Brain microvascular endothelial cell (primary cell): ENCODE results near the gene VMP1.

Source experiments
- DNase-seq: peaks from one replicate; pipeline ENCODE4 v3.0.0-alpha.2; 2020
- H3K27ac ChIP-seq: fragments of 250-450 bp; sonication (Bioruptor Pico); 2 replicates; pipeline ENCODE4 v1.5.1; 2020; ENCODE audit warnings: mild to moderate bottlenecking, moderate library complexity
- H3K27me3 ChIP-seq: fragments of 250-450 bp; sonication (Bioruptor Pico); replicated peaks from 2 replicates; pipeline ENCODE4 v1.5.1; 2020; ENCODE audit warnings: mild to moderate bottlenecking
- H3K36me3 ChIP-seq: fragments of 250-450 bp; sonication (Bioruptor Pico); replicated peaks from 2 replicates; pipeline ENCODE4 v1.5.1; 2020; ENCODE audit warnings: mild to moderate bottlenecking
- H3K4me3 ChIP-seq: 2 replicates; pipeline ENCODE4 v1.5.1; 2011; ENCODE audit warnings: low read depth, mild to moderate bottlenecking, control low read depth, low read length, moderate library complexity
- in situ Hi-C: cut with HindIII; loops from 2 replicates; pipeline ENCODE4 v1.10.0; 2017; ENCODE audit warnings: low sequenced_read_pairs, low pct_ligation_motif_present
- TF ChIP-seq, protein P1 (sequence below): IDR thresholded peaks from 2 replicates; pipeline ENCODE4 v1.5.1; 2011; ENCODE audit warnings: low read depth, mild to moderate bottlenecking, moderate library complexity, low read length, control low read depth, inconsistent platforms; ENCODE audit errors: missing control alignments

Gene VMP1

DNA sequence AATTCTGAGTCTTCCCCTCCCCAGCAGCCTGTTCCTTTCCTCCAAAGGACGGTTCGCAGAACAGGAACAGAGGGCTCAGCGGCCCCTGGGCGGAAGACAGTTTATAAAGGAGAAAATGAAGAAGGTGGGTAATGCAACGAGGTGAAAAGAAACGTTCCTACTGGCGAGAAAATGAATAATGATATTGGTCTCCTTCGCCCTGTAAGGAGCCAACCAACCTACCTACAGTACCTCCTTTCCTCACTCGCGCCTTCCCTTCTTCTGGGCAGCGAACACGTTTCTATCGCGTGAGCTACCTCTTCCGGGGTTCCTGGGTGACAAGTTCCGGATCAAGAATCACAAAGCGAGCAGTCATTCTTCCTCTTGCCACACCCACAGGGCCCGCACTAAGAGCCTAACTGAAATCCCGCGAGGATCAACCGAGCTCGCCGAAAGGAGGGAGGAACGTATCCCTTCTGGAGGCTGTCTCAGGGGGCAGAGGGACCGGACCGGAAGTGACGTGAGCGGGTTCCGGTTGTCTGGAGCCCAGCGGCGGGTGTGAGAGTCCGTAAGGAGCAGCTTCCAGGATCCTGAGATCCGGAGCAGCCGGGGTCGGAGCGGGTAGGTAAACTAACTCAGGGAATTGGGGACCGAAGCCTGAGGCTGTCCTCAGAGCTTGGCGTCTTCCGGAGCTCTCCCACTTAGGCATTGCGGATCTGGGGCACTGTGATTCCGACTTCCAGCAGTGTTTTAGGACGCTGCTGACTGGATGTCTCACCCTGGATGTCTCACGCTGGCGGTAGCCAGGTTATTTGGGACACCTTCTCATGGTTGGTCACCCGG, at the start of gene VMP1, which contains the start of gene PTRH2:
Gene VMP1, plus strand, starts transcription at position 506 of the 822 bp plus-strand sequence. CDS start 23,793 bp downstream, outside the sequence.
Gene PTRH2, minus strand, starts transcription at position 282 of the 822 bp plus-strand sequence. CDS start 9,452 bp downstream, outside the sequence.
- peak within 1 kb of the TSS; percentile 95 for H3K4me3 ChIP-seq
- H3K27me3 ChIP-seq, result no peaks in the 10 kb centered on the region
- no peaks in the 10 kb centered on the region for H3K36me3 ChIP-seq
- peak within 1 kb of the TSS; percentile 90 for H3K27ac ChIP-seq
- TF ChIP-seq, protein P1, sequence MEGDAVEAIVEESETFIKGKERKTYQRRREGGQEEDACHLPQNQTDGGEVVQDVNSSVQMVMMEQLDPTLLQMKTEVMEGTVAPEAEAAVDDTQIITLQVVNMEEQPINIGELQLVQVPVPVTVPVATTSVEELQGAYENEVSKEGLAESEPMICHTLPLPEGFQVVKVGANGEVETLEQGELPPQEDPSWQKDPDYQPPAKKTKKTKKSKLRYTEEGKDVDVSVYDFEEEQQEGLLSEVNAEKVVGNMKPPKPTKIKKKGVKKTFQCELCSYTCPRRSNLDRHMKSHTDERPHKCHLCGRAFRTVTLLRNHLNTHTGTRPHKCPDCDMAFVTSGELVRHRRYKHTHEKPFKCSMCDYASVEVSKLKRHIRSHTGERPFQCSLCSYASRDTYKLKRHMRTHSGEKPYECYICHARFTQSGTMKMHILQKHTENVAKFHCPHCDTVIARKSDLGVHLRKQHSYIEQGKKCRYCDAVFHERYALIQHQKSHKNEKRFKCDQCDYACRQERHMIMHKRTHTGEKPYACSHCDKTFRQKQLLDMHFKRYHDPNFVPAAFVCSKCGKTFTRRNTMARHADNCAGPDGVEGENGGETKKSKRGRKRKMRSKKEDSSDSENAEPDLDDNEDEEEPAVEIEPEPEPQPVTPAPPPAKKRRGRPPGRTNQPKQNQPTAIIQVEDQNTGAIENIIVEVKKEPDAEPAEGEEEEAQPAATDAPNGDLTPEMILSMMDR, result no peak
- in situ Hi-C loops, result no loop called here
- peak; percentile 99 for DNase-seq

DNA sequence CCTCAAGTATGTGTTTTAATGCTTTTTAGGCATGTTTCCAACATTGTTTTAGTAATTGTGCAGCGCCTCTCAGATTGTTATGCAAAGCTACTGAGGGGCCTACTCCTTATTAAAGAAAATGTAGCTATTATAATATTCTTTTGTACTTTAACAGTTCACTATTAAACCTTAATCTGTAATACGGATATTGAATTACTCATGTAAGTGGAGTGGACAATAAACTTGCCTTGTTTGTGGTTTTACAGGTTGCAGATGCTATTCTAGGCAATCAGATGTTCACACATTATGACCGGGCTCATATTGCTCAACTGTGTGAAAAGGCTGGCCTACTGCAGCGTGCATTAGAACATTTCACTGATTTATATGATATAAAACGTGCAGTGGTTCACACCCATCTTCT, 41.2 kb upstream of the VMP1 start:
- H3K36me3 ChIP-seq, result peaks cover 75% of the 10 kb centered on the region
- no peaks in the 10 kb centered on the region for H3K27me3 ChIP-seq
- H3K4me3 ChIP-seq, result no peak overlapping the region
- in situ Hi-C loops, result no loop called here
- H3K27ac ChIP-seq, result no peak overlapping the region
- no peak for DNase-seq
- TF ChIP-seq, protein P1, result no peak

DNA sequence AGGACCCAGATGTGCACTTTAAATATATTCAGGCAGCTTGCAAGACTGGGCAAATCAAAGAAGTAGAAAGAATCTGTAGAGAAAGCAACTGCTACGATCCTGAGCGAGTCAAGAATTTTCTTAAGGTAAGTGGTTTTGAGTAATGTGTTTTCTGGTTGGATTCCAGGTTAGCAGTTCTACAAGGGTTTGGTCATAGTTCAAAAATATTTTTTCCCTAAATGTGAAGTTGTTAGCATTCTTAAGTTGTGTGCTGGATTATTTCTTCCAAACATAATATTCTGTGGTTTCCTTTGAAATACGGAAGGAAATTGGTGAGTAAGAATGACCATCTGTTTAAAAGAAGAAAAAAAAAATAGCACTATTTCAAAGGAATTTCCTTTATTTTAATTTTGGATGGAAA, 38.6 kb upstream of the VMP1 start:
- Histone ChIP-seq H3K27ac (no peak overlapping the region), H3K4me3 (no peak overlapping the region), H3K27me3 (no peaks in the 10 kb centered on the region), H3K36me3 (peaks cover 68% of the 10 kb centered on the region)
- DNase-seq, result peak; percentile 40
- TF ChIP-seq, protein P1, result no peak
- in situ Hi-C loops, result no loop called here

DNA sequence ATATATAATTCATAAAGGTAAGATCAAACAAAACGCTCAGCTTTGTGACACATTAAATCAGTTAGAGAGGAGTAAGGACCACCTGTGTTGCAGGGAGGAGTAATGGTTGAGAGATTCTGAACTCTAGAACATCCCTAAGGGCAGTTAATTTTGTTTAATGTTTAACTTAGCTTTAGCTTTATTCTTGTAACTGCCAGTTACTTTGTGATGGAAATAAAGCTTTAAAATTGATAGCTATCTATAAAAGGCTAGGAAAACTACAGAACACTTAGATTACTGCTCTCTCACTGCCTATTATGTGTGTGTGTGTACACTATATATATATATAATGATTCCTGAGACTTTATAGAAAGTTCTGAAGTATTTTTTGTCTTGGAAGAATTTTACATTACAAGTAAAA, 38.0 kb upstream of the VMP1 start:
- Histone ChIP-seq H3K27ac (no peak overlapping the region), H3K4me3 (no peak overlapping the region), H3K36me3 (peaks cover 70% of the 10 kb centered on the region), H3K27me3 (no peaks in the 10 kb centered on the region)
- TF ChIP-seq, protein P1, result no peak
- no peak for DNase-seq
- in situ Hi-C loops, result no loop called here

DNA sequence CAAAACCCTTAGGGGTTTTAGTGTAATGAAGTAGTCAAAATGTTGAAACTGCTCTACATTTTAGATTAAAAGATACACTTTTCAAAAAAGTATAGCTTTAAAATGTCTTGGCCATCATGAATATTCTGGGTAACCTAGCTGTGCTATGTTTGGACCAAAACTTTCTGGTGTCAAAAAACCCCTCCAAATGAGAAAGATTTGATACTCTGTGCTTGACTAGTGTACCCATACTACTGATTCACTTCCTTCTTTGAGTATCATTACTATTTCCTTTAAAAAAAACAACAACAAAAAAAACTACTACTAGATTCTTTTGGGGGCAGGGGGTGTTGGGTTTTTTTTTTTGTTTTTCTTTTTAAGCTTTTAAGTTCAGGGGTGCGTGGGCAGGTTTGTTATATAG, 37.5 kb upstream of the VMP1 start:
- no peaks in the 10 kb centered on the region for H3K27me3 ChIP-seq
- H3K4me3 ChIP-seq, result no peak overlapping the region
- DNase-seq, result no peak
- TF ChIP-seq, protein P1, result no peak
- peaks cover 72% of the 10 kb centered on the region for H3K36me3 ChIP-seq
- in situ Hi-C loops, result no loop called here
- no peak overlapping the region for H3K27ac ChIP-seq

DNA sequence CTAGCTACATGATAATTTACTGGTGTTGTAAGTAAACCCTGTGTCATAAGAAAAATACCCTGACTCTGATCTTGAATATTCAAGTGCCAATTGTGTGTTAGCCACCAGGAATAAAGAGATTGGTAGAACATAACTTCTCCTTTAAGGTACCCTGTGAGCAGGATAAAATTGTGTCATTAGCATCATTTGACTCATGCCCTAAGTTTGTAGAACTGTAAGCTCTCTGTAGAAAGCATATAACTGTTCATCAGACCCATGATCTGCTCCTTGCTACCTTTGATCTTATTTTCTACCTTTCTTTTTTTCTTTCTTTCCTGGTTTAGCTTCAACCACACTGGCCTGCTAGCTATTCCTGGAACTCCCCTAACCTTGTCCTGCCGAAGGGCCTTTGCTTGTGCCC, 36.1 kb upstream of the VMP1 start:
- in situ Hi-C loops, result no loop called here
- DNase-seq, result no peak
- Histone ChIP-seq H3K27me3 (no peaks in the 10 kb centered on the region), H3K4me3 (no peak overlapping the region), H3K36me3 (peaks cover 73% of the 10 kb centered on the region), H3K27ac (no peak overlapping the region)
- TF ChIP-seq, protein P1, result no peak
